Left lung (tissue), 10 donors: Measurements from ENCODE around the gene ARGLU1. TPM values are rescaled to one million over a fixed set of nuclear protein-coding genes. Genes with fewer than 3 reads are reported as not detected.

Source experiments
- ATAC-seq: fragments of 200-7000 bp; cut with Tn5 transposase; one replicate; pipeline ENCODE4 v1.9.1; 2020; ENCODE audit warnings: moderate library complexity
- DNase-seq, 4 donors: peaks; one replicate each; pipeline ENCODE4 v3.0.0-alpha.2; 2013 to 2020
- H3K27ac ChIP-seq, 2 donors: fragments of 200-600 bp; sonication (generic) in 1 of 2; one replicate each; pipeline versions ENCODE4 v1.5.0 to v1.8.0; 2020 to 2021
- H3K27me3 ChIP-seq, 2 donors: fragments of 200-600 bp; sonication (generic) in 1 of 2; one replicate each; pipeline versions ENCODE4 v1.5.0 to v1.8.0; 2020 to 2021
- H3K36me3 ChIP-seq, 2 donors: fragments of 200-600 bp; sonication (generic) in 1 of 2; one replicate each; pipeline versions ENCODE4 v1.5.0 to v1.8.0; 2020 to 2021
- H3K4me1 ChIP-seq, 2 donors: fragments of 200-600 bp; one replicate each; pipeline ENCODE4 v1.8.0; 2021
- H3K4me3 ChIP-seq, 2 donors: fragments of 200-600 bp; sonication (generic) in 1 of 2; one replicate each; pipeline versions ENCODE4 v1.5.0 to v1.8.0; 2020 to 2021; ENCODE audit warnings: mild to moderate bottlenecking in 1 of 2
- H3K9me3 ChIP-seq, 2 donors: fragments of 200-600 bp; sonication (generic) in 1 of 2; one replicate each; pipeline versions ENCODE4 v1.5.0 to v1.8.0; 2020 to 2021
- CTCF ChIP-seq, 2 donors: fragments of 200-600 bp; sonication (generic) in 1 of 2; IDR thresholded peaks; one replicate each; pipeline versions ENCODE4 v1.5.0 to v1.8.0; 2021; ENCODE audit warnings: antibody characterized with exemption in 2 of 2
- intact Hi-C, 2 donors: fragments of 100-400 bp; cut with DNase I; formaldehyde crosslinking; loops; one replicate each; pipeline versions ENCODE4 v1.11.2 to v1.14.2; 2022
- polyA plus RNA-seq, 6 donors: library from polyadenylated mRNA; unstranded; fragments of 120-200 nt; gene quantifications; one replicate each; pipeline ENCODE4 v1.2.1, GENCODE V29; 2013; ENCODE audit not compliant: insufficient read length in 6 of 6
- total RNA-seq, 2 donors: library from RNA; stranded (reverse); fragmentation: NEBNext Ultra II Directional; extraction: Animal tissue kit (Norgen Biotek cat#: 25700); gene quantifications; one replicate each; pipeline ENCODE4 v1.2.1, GENCODE V29; 2021
- donor health status: DM: no; HTN: yes; CAD: no.
- donor health status: DM: no; HTN: no; CAD: no.

ARGLU1 gene
- total and polyA plus RNA-seq, 8 donors = 67.3 to 482 (median 387) TPM

DNA sequence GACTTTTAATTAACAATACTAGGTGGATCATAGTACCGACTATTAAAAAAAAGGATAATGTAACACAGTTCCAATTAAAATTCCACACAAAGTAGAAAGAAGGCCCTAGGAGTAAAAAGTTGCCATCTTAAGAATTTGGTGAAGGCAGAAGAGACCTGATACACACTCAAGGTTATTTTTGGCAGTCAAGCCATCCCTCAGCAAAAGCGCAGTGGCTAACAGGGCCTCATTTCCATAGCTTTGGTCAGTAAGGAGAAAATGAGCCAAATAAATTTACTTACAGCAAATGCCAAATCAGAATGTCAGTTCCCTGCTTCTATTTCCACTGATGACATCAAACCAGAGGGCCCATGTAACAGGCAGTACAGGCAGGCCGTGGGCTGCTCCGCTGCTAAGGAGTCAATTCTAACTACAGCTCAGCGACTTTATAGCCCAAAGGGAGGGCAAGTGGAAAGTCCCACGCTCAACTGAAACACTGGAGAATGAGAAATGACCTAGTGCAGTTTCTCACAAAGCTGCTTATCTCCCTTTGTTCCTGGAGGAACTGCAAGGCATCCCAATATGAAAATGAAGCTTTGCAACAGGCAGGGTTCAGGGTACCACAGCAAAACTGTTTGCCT lies 6.3 kb downstream of the ARGLU1 start:
- intact Hi-C loops = no loop called here
- H3K9me3 ChIP-seq = no peaks in the 10 kb centered on the region
- no peak for TF ChIP-seq CTCF (IDR thresholded peaks at IDR 0.05)
- H3K27me3 ChIP-seq = no peaks in the 10 kb centered on the region
- no peak for DNase-seq
- peak; percentile 42 for ATAC-seq
- no peak overlapping the region for H3K4me3 ChIP-seq
- no peak overlapping the region for H3K27ac ChIP-seq
- H3K4me1 ChIP-seq = peaks cover 16 to 68% of the 10 kb centered on the region in 2 donors
- H3K36me3 ChIP-seq = peaks cover 0 to 28% of the 10 kb centered on the region in 2 donors

GRCh38 chr13:106560821-106561220 lies 7.1 kb downstream of the ARGLU1 start:
- H3K4me3 ChIP-seq = no peak overlapping the region

GRCh38 chr13:106558527-106558926 lies 9.4 kb downstream of the ARGLU1 start:
- H3K9me3 ChIP-seq = no peaks in the 10 kb centered on the region
- no peak for TF ChIP-seq CTCF (IDR thresholded peaks at IDR 0.05)
- ATAC-seq (no peak), DNase-seq (no peak)
- H3K4me1 ChIP-seq = peaks cover 0 to 36% of the 10 kb centered on the region in 2 donors
- peak overlapping the region in 1 of 2 donors; percentile 40 for H3K27ac ChIP-seq
- peaks cover 0 to 59% of the 10 kb centered on the region in 2 donors for H3K36me3 ChIP-seq
- H3K4me3 ChIP-seq = no peak overlapping the region
- intact Hi-C loops = no loop called here
- H3K27me3 ChIP-seq = no peaks in the 10 kb centered on the region

More at GRCh38 chr13:106560821-106561220, 7.1 kb downstream of the ARGLU1 start:
- ATAC-seq (peak; percentile 19), DNase-seq (no peak)
- Histone ChIP-seq H3K4me1 (peaks cover 9 to 59% of the 10 kb centered on the region in 2 donors), H3K9me3 (no peaks in the 10 kb centered on the region), H3K36me3 (peaks cover 0 to 36% of the 10 kb centered on the region in 2 donors), H3K27ac (no peak overlapping the region), H3K27me3 (no peaks in the 10 kb centered on the region)
- no peak for TF ChIP-seq CTCF (IDR thresholded peaks at IDR 0.05)
- intact Hi-C loops = no loop called here

- DNase-seq (no peak), ATAC-seq (no peak)
- H3K4me1 ChIP-seq = peaks cover 0 to 28% of the 10 kb centered on the region in 2 donors
- H3K27me3 ChIP-seq = no peaks in the 10 kb centered on the region
- peaks cover 0 to 63% of the 10 kb centered on the region in 2 donors for H3K36me3 ChIP-seq
- intact Hi-C loops = no loop called here
- TF ChIP-seq CTCF (IDR thresholded peaks at IDR 0.05) = no peak
- H3K27ac ChIP-seq = no peak overlapping the region
- H3K9me3 ChIP-seq = no peaks in the 10 kb centered on the region
- H3K4me3 ChIP-seq = no peak overlapping the region
These were observed 12.2 kb downstream of the ARGLU1 start for GRCh38 chr13:106555631-106556328.

GRCh38 chr13:106551751-106552150 lies 16.2 kb downstream of the ARGLU1 start:
- intact Hi-C loops = no loop called here
- no peak for ATAC-seq
- Histone ChIP-seq H3K36me3 (peaks cover 0 to 53% of the 10 kb centered on the region in 2 donors), H3K27me3 (no peaks in the 10 kb centered on the region), H3K4me3 (no peak overlapping the region), H3K4me1 (peaks cover 0 to 27% of the 10 kb centered on the region in 2 donors), H3K27ac (no peak overlapping the region), H3K9me3 (no peaks in the 10 kb centered on the region)
- no peak for DNase-seq
- TF ChIP-seq CTCF (IDR thresholded peaks at IDR 0.05) = no peak
